Measurements from ENCODE around the gene FBXW12.

Gene FBXW12

GRCh38 chr3:48353987-48354386, 18.0 kb upstream of the FBXW12 start:
- H3K4me1 ChIP-seq (ENCODE audit: control insufficient read depth, insufficient read depth, low read length), result no peaks in the 10 kb centered on the region
- no peaks in the 10 kb centered on the region for H3K9me3 ChIP-seq (ENCODE audit: control insufficient read depth, insufficient read depth, low read depth, low read length)
- ChIA-PET POLR2A (no interaction called here), CTCF (no interaction called here)
- no peak for TF ChIP-seq ZNF132 (tag by site-specific recombination; IDR thresholded peaks at IDR 0.05; ENCODE audit: borderline replicate concordance)
- TF ChIP-seq CTCF (tag by site-specific recombination; IDR thresholded peaks at IDR 0.05), result no peak
- no peak for TF ChIP-seq ZNF623 (tag by site-specific recombination; IDR thresholded peaks at IDR 0.05)
- no peak for TF ChIP-seq HIC1 (tag by site-specific recombination; IDR thresholded peaks at IDR 0.05)
- TF ChIP-seq ZNF221 (tag by site-specific recombination; IDR thresholded peaks at IDR 0.05; ENCODE audit: borderline replicate concordance), result no peak
- TF ChIP-seq GLI2 (tag by site-specific recombination; IDR thresholded peaks at IDR 0.05; ENCODE audit: borderline replicate concordance, low read depth), result no peak
- no peak for TF ChIP-seq KLF10 (tag by site-specific recombination; IDR thresholded peaks at IDR 0.05)
- no peak overlapping the region for H3K27ac ChIP-seq (ENCODE audit: extremely low read depth, low read depth, low read length)
- no peak overlapping the region for H3K4me3 ChIP-seq (ENCODE audit: low read depth, low read length)
- H3K36me3 ChIP-seq (ENCODE audit: control insufficient read depth in 2 of 2, insufficient read depth in 1 of 2, low read length in 2 of 2), result no peaks in the 10 kb centered on the region

- ChIA-PET POLR2A (no interaction called here), CTCF (no interaction called here)
- Histone ChIP-seq H3K9me3 (ENCODE audit: control insufficient read depth, insufficient read depth, low read depth, low read length) (no peaks in the 10 kb centered on the region), H3K27ac (ENCODE audit: extremely low read depth, low read depth, low read length) (no peak overlapping the region), H3K4me1 (ENCODE audit: control insufficient read depth, insufficient read depth, low read length) (no peaks in the 10 kb centered on the region), H3K4me3 (ENCODE audit: low read depth, low read length) (no peak overlapping the region), H3K36me3 (ENCODE audit: control insufficient read depth in 2 of 2, insufficient read depth in 1 of 2, low read length in 2 of 2) (no peaks in the 10 kb centered on the region)
- TF ChIP-seq KLF16 (tag by site-specific recombination; IDR thresholded peaks at IDR 0.05), result no peak
- no peak for TF ChIP-seq ZNF777 (tag by site-specific recombination; IDR thresholded peaks at IDR 0.05; ENCODE audit: borderline replicate concordance)
- TF ChIP-seq ZNF449 (tag by site-specific recombination; IDR thresholded peaks at IDR 0.05), result no peak
These were observed 15.6 kb upstream of the FBXW12 start for GRCh38 chr3:48356419-48356818.

GRCh38 chr3:48361928-48362327, 10.1 kb upstream of the FBXW12 start:
- Histone ChIP-seq H3K9me3 (ENCODE audit: control insufficient read depth, insufficient read depth, low read depth, low read length) (no peaks in the 10 kb centered on the region), H3K4me1 (ENCODE audit: control insufficient read depth, insufficient read depth, low read length) (no peaks in the 10 kb centered on the region), H3K4me3 (ENCODE audit: low read depth, low read length) (no peak overlapping the region), H3K36me3 (ENCODE audit: control insufficient read depth in 2 of 2, insufficient read depth in 1 of 2, low read length in 2 of 2) (no peaks in the 10 kb centered on the region), H3K27ac (ENCODE audit: extremely low read depth, low read depth, low read length) (no peak overlapping the region)
- TF ChIP-seq SETDB1 (IDR thresholded peaks at IDR 0.05; ENCODE audit: insufficient read length, low read length) (peak; percentile 74), ZNF843 (tag by site-specific recombination; IDR thresholded peaks at IDR 0.05) (no peak)
- ChIA-PET CTCF (no interaction called here), POLR2A (no interaction called here)

- ChIA-PET POLR2A (no interaction called here), CTCF (no interaction called here)
- H3K4me3 ChIP-seq (ENCODE audit: low read depth, low read length), result no peak overlapping the region
- no peak overlapping the region for H3K27ac ChIP-seq (ENCODE audit: extremely low read depth, low read depth, low read length)
- H3K4me1 ChIP-seq (ENCODE audit: control insufficient read depth, insufficient read depth, low read length), result no peaks in the 10 kb centered on the region
- no peaks in the 10 kb centered on the region for H3K9me3 ChIP-seq (ENCODE audit: control insufficient read depth, insufficient read depth, low read depth, low read length)
- H3K36me3 ChIP-seq (ENCODE audit: control insufficient read depth in 2 of 2, insufficient read depth in 1 of 2, low read length in 2 of 2), result no peaks in the 10 kb centered on the region
- TF ChIP-seq FEZF1 (tag by site-specific recombination; IDR thresholded peaks at IDR 0.05) (no peak), ZNF239 (tag by site-specific recombination; IDR thresholded peaks at IDR 0.05) (no peak), ZNF292 (tag by site-specific recombination; IDR thresholded peaks at IDR 0.05; ENCODE audit: borderline replicate concordance, low read depth) (no peak), ZNF747 (tag by site-specific recombination; IDR thresholded peaks at IDR 0.05) (no peak), ZNF558 (tag by site-specific recombination; IDR thresholded peaks at IDR 0.05) (no peak), ZNF202 (tag by site-specific recombination; IDR thresholded peaks at IDR 0.05; ENCODE audit: borderline replicate concordance) (no peak), ZNF175 (tag by site-specific recombination; IDR thresholded peaks at IDR 0.05) (no peak), PRDM4 (tag by site-specific recombination; IDR thresholded peaks at IDR 0.05) (no peak), KLF16 (tag by site-specific recombination; IDR thresholded peaks at IDR 0.05) (no peak), ZNF48 (tag by site-specific recombination; IDR thresholded peaks at IDR 0.05) (no peak), ZNF24 (tag by site-specific recombination; IDR thresholded peaks at IDR 0.05) (no peak)
These were observed 7.2 kb upstream of the FBXW12 start for GRCh38 chr3:48364840-48365239.
